GM12892 (cell line): ENCODE results near the gene RPTOR.

Source experiments
- POLR2AphosphoS5 ChIP-seq: IDR thresholded peaks from 2 replicates; pipeline ENCODE4 v1.6.1; 2011; ENCODE audit warnings: low read depth, low read length, control low read depth
- TAF1 ChIP-seq: IDR thresholded peaks from 2 replicates; pipeline ENCODE4 v1.6.1; 2011; ENCODE audit warnings: low read depth, mild to moderate bottlenecking, control low read depth, low read length, borderline replicate concordance

GRCh38 chr17:80961541-80962330 is 417.1 kb downstream of the RPTOR start:
- TF ChIP-seq POLR2AphosphoS5 (no peak), TAF1 (no peak)
